Tibial nerve (tissue), 4 donors: ENCODE measurements around the gene MSI2. TPM values are rescaled to one million over a fixed set of nuclear protein-coding genes. Genes with fewer than 3 reads are reported as not detected.

ENCODE experiments used
- DNase-seq, 2 donors: peaks; one replicate each; pipeline ENCODE4 v3.0.0-alpha.2; 2019; ENCODE audit warnings: low spot score in 2 of 2
- H3K27ac ChIP-seq, 4 donors: fragments of 200-600 bp; sonication (generic) in 3 of 4; one replicate each; pipeline ENCODE4 v1.5.1; 2017 to 2019; ENCODE audit warnings: mild to moderate bottlenecking in 1 of 4
- H3K27me3 ChIP-seq, 2 donors: fragments of 200-600 bp; sonication (generic) in 1 of 2; one replicate each; pipeline versions ENCODE4 v1.5.1 to v1.6.0; 2017 to 2019
- H3K36me3 ChIP-seq, 3 donors: fragments of 200-600 bp; sonication (generic); one replicate each; pipeline ENCODE4 v1.5.1; 2018 to 2019
- H3K4me1 ChIP-seq, 4 donors: fragments of 200-600 bp; sonication (generic) in 3 of 4; one replicate each; pipeline ENCODE4 v1.5.1; 2017 to 2019
- H3K4me3 ChIP-seq, 4 donors: fragments of 200-600 bp; sonication (generic) in 3 of 4; one replicate each; pipeline ENCODE4 v1.5.1; 2017 to 2019; ENCODE audit warnings: mild to moderate bottlenecking in 1 of 4, moderate library complexity in 1 of 4
- H3K9me3 ChIP-seq, 4 donors: fragments of 200-600 bp; sonication (generic) in 3 of 4; one replicate each; pipeline ENCODE4 v1.5.1; 2017 to 2019
- CTCF ChIP-seq, 5 experiments: fragments of 200-600 bp in 3 of 5; fragments of 450-650 bp in 2 of 5; sonication (generic) in 3 of 5; IDR thresholded peaks; one replicate each; pipeline ENCODE4 v1.5.1; 2016 to 2019; ENCODE audit warnings: antibody characterized with exemption in 5 of 5, mild to moderate bottlenecking in 3 of 5, moderate library complexity in 2 of 5
- EP300 ChIP-seq, 2 donors: sonication (generic); formaldehyde crosslinking; IDR thresholded peaks; one replicate each; pipeline ENCODE4 v1.6.1; 2017; ENCODE audit warnings: antibody characterized with exemption in 2 of 2, mild to moderate bottlenecking in 1 of 2
- POLR2A ChIP-seq, 2 donors: fragments of 450-650 bp; IDR thresholded peaks; one replicate each; pipeline ENCODE4 v1.6.1; 2017; ENCODE audit warnings: antibody characterized with exemption in 2 of 2, mild to moderate bottlenecking in 2 of 2, moderate library complexity in 2 of 2
- WGBS, 2 donors: methylation state at CpG; one replicate each; pipeline ENCODE4 v1.1.5; 2018; 5-methylcytosine and 5-hydroxymethylcytosine counted together
- total RNA-seq, 4 donors: library from RNA; depleted of rRNA; stranded (reverse); fragments of >200 nt; gene quantifications; one replicate each; pipeline ENCODE4 v1.1.0, GENCODE V29; 2016

Gene MSI2
- total RNA-seq, 4 donors from 2014 or later = 11.5 to 18.3 (median 14.2) TPM

- Histone ChIP-seq H3K27ac (no peak overlapping the region), H3K27me3 (peaks cover 0 to 11% of the 10 kb centered on the region in 2 donors), H3K9me3 (no peaks in the 10 kb centered on the region), H3K4me3 (no peak overlapping the region), H3K4me1 (no peaks in the 10 kb centered on the region), H3K36me3 (no peaks in the 10 kb centered on the region)
- DNase-seq = no peak
- 72 to 82% methylated on average over 9 of the region's 9 CpGs for WGBS, 2 donors
- no peak for TF ChIP-seq EP300 (IDR thresholded peaks at IDR 0.05)
- TF ChIP-seq POLR2A (IDR thresholded peaks at IDR 0.05) = no peak
- TF ChIP-seq CTCF (IDR thresholded peaks at IDR 0.05) = no peak
Measured at GRCh38 chr17:57706761-57707160, 450.4 kb downstream of the MSI2 start.

- Histone ChIP-seq H3K27ac (no peak overlapping the region), H3K4me1 (no peaks in the 10 kb centered on the region), H3K9me3 (no peaks in the 10 kb centered on the region), H3K4me3 (no peak overlapping the region), H3K27me3 (peaks cover 0 to 17% of the 10 kb centered on the region in 2 donors), H3K36me3 (no peaks in the 10 kb centered on the region)
- DNase-seq = no peak
- 4 to 29% methylated on average over 6 of the region's 6 CpGs for WGBS, 2 donors
- no peak for TF ChIP-seq POLR2A (IDR thresholded peaks at IDR 0.05)
- no peak for TF ChIP-seq CTCF (IDR thresholded peaks at IDR 0.05)
- TF ChIP-seq EP300 (IDR thresholded peaks at IDR 0.05) = no peak
Measured at GRCh38 chr17:57707892-57708291, 451.6 kb downstream of the MSI2 start.

GRCh38 chr17:57708410-57708809 lies 452.1 kb downstream of the MSI2 start:
- Histone ChIP-seq H3K27ac (no peak overlapping the region), H3K27me3 (peaks cover 0 to 22% of the 10 kb centered on the region in 2 donors), H3K4me3 (no peak overlapping the region), H3K9me3 (no peaks in the 10 kb centered on the region), H3K4me1 (no peaks in the 10 kb centered on the region), H3K36me3 (no peaks in the 10 kb centered on the region)
- TF ChIP-seq CTCF (IDR thresholded peaks at IDR 0.05) = no peak
- no peak for TF ChIP-seq POLR2A (IDR thresholded peaks at IDR 0.05)
- no peak for TF ChIP-seq EP300 (IDR thresholded peaks at IDR 0.05)
- no peak for DNase-seq
- WGBS, 2 donors = 35 to 44% methylated on average over 2 of the region's 2 CpGs

GRCh38 chr17:57713140-57713539 lies 456.8 kb downstream of the MSI2 start:
- no peak overlapping the region for H3K27ac ChIP-seq
- H3K27me3 ChIP-seq = peaks cover 0 to 54% of the 10 kb centered on the region in 2 donors
- H3K9me3 ChIP-seq = no peaks in the 10 kb centered on the region
- H3K4me3 ChIP-seq = no peak overlapping the region
- no peaks in the 10 kb centered on the region for H3K36me3 ChIP-seq
- 75 to 88% methylated on average over 7 of the region's 7 CpGs for WGBS, 2 donors
- no peak for TF ChIP-seq EP300 (IDR thresholded peaks at IDR 0.05)
- no peak for TF ChIP-seq CTCF (IDR thresholded peaks at IDR 0.05)
- TF ChIP-seq POLR2A (IDR thresholded peaks at IDR 0.05) = no peak
- DNase-seq = no peak
- H3K4me1 ChIP-seq = no peaks in the 10 kb centered on the region

GRCh38 chr17:57714665-57715180 lies 458.4 kb downstream of the MSI2 start:
- WGBS, 2 donors = 29 to 43% methylated on average over 7 of the region's 7 CpGs

More at GRCh38 chr17:57714665-57715180, 458.4 kb downstream of the MSI2 start:
- Histone ChIP-seq H3K4me1 (no peaks in the 10 kb centered on the region), H3K27ac (no peak overlapping the region), H3K27me3 (peaks cover 0 to 50% of the 10 kb centered on the region in 2 donors), H3K9me3 (no peaks in the 10 kb centered on the region), H3K4me3 (no peak overlapping the region), H3K36me3 (no peaks in the 10 kb centered on the region)
- DNase-seq = no peak
- TF ChIP-seq CTCF (IDR thresholded peaks at IDR 0.05) (no peak), POLR2A (IDR thresholded peaks at IDR 0.05) (no peak), EP300 (IDR thresholded peaks at IDR 0.05) (no peak)
